Heart left ventricle (tissue), 16 donors: ENCODE results near the gene RPP14. TPM values are rescaled to one million over a fixed set of nuclear protein-coding genes. Genes with fewer than 3 reads are reported as not detected.

Experiments
- ATAC-seq, 4 donors: fragments of 200-7000 bp; cut with Tn5 transposase; one replicate each; pipeline ENCODE4 v1.9.1; 2020 to 2022; ENCODE audit warnings: moderate library complexity in 4 of 4, mild to moderate bottlenecking in 3 of 4, moderate number of reproducible peaks in 1 of 4
- DNase-seq, 5 donors: peaks; one replicate each; pipeline ENCODE4 v3.0.0-alpha.2; 2020
- H3K27ac ChIP-seq, 12 donors: fragments of 200-600 bp; sonication (generic) in 4 of 12; one replicate each; pipeline versions ENCODE4 v1.5.0 to v1.8.0; 2016 to 2022; ENCODE audit warnings: mild to moderate bottlenecking in 2 of 12
- H3K27me3 ChIP-seq, 9 donors: fragments of 200-600 bp; sonication (generic) in 2 of 9; one replicate each; pipeline versions ENCODE4 v1.5.1 to v1.8.0; 2016 to 2022; ENCODE audit warnings: mild to moderate bottlenecking in 3 of 9
- H3K36me3 ChIP-seq, 9 donors: fragments of 200-600 bp; sonication (generic) in 2 of 9; one replicate each; pipeline versions ENCODE4 v1.5.0 to v1.8.0; 2018 to 2022; ENCODE audit warnings: mild to moderate bottlenecking in 2 of 9
- H3K4me1 ChIP-seq, 12 donors: fragments of 200-600 bp; sonication (generic) in 4 of 12; one replicate each; pipeline versions ENCODE4 v1.5.0 to v1.8.0; 2016 to 2022; ENCODE audit warnings: mild to moderate bottlenecking in 3 of 12
- H3K4me3 ChIP-seq, 12 donors: fragments of 200-600 bp; sonication (generic) in 4 of 12; one replicate each; pipeline versions ENCODE4 v1.5.0 to v1.8.0; 2017 to 2022; ENCODE audit warnings: mild to moderate bottlenecking in 9 of 12, moderate library complexity in 4 of 12
- H3K9me3 ChIP-seq, 12 donors: fragments of 200-600 bp; sonication (generic) in 4 of 12; one replicate each; pipeline versions ENCODE4 v1.5.0 to v1.8.0; 2016 to 2022; ENCODE audit warnings: mild to moderate bottlenecking in 1 of 12
- CTCF ChIP-seq, 12 donors: fragments of 200-600 bp; sonication (generic) in 4 of 12; IDR thresholded peaks; one replicate each; pipeline versions ENCODE4 v1.5.0 to v1.8.0; 2018 to 2022; ENCODE audit warnings: antibody characterized with exemption in 12 of 12, mild to moderate bottlenecking in 5 of 12
- POLR2A ChIP-seq, 2 donors: fragments of 450-650 bp; IDR thresholded peaks; one replicate each; pipeline ENCODE4 v1.6.1; 2017; ENCODE audit warnings: antibody characterized with exemption in 2 of 2, mild to moderate bottlenecking in 2 of 2, moderate library complexity in 2 of 2
- WGBS, 4 donors: extraction: QIAGEN DNeasy Blood & Tissue Kit in 2 of 4; methylation state at CpG; one replicate each; pipeline versions ENCODE4 v1.1.5 to v1.1.7; 2013 to 2018; 5-methylcytosine and 5-hydroxymethylcytosine counted together
- intact Hi-C, 10 donors: fragments of 100-400 bp; cut with DNase I; formaldehyde crosslinking; loops; one replicate each; pipeline versions ENCODE4 v1.11.1 to v1.14.2; 2022
- polyA plus RNA-seq, 2 donors: library from polyadenylated mRNA; stranded (reverse); fragments of 200-250 nt; gene quantifications; one replicate each; pipeline ENCODE4 v1.2.3, GENCODE V29; 2013
- total RNA-seq, 9 donors: library from RNA; depleted of rRNA in 2 of 9; stranded (reverse); fragments of >200 nt in 2 of 9; fragmentation: NEBNext Ultra II Directional in 3 of 9; extraction: Animal tissue kit (Norgen Biotek cat#: 25700) in 3 of 9; gene quantifications; one replicate each; pipeline versions ENCODE4 v1.1.0 to v1.2.4, GENCODE V29; 2016 to 2023
- donor health status: ischemic (EF 13 %, LVEDD 7.1; RV severe dilation, severe dysfunction).
- donor health status: healthy with polysubstance abuse.
- donor health status: DM: no; HTN: yes; CAD: no.
- donor health status: DM: no; HTN: no; CAD: no.
- donor health status: ischemic (EF 25% LVEDD 6.9; RV normal size, moderate dysfunction).
- donor health status: ischemic (EF 25% LVEDD 5.7; RV mildly dilated, moderate dysfunction).
- donor health status: healthy.
- donor health status: DM: yes; HTN: yes; CAD: no.
- donor health status: ischemic (EF 35%, LVEDD 5.7; RV mildly dilated, moderate dysfunction).
- donor health status: nonischemic (EF 11% LVEDD 7.7; RV severe dilation, severe dysfunction).
- donor health status: DM: yes; HTN: yes; CAD: no.
- donor health status: PGD.
- donor health status: ischemic (EF 29% LVEDD 5.4; RV normal size, mild dysfunction).
- donor health status: nonischemic (EF 23%, LVEDD 6.1; RV moderate dilation, normal function).

RPP14 gene
- total and polyA plus RNA-seq, 11 donors = 9.6 to 32.4 (median 24.0) TPM

GRCh38 chr3:58351920-58352319 is 45.9 kb downstream of the RPP14 start:
- no peak overlapping the region for H3K4me3 ChIP-seq
- DNase-seq = no peak
- H3K36me3 ChIP-seq = peaks cover 0 to 6% (median 0%) of the 10 kb centered on the region in 9 donors
- intact Hi-C loops = no loop called here
- H3K4me1 ChIP-seq = peaks cover 0 to 70% (median 1%) of the 10 kb centered on the region in 12 donors
- TF ChIP-seq POLR2A (IDR thresholded peaks at IDR 0.05) (no peak), CTCF (IDR thresholded peaks at IDR 0.05) (no peak)
- no peak overlapping the region for H3K27ac ChIP-seq
- no peaks in the 10 kb centered on the region for H3K27me3 ChIP-seq
- 68 to 82% (median 79%) methylated on average over 3 of the region's 3 CpGs for WGBS, 4 donors
- no peaks in the 10 kb centered on the region for H3K9me3 ChIP-seq
- no peak for ATAC-seq

DNA sequence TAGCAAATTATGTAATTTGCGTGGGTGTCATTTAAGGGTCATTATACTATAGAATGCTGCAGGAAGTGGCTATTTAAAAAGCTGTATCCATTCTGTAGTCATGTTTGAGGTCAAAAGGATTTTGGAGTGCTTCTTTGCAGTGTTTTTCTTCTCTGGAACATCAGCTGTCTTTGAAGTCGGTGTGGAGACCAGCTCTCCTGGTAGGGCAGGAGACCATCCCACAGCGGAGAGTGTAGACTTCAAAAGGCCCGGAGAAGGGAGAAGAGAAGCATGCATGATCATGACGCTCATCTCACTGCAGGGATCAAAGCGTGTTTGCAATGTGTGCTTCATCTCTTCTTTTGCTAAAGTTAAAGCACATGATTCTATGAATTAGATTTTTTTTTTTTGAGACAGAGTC is 46.6 kb downstream of the RPP14 start:
- intact Hi-C loops = no loop called here
- Histone ChIP-seq H3K4me1 (peaks cover 0 to 70% (median 1%) of the 10 kb centered on the region in 12 donors), H3K36me3 (peaks cover 0 to 6% (median 0%) of the 10 kb centered on the region in 9 donors), H3K9me3 (no peaks in the 10 kb centered on the region), H3K27me3 (no peaks in the 10 kb centered on the region), H3K4me3 (no peak overlapping the region), H3K27ac (no peak overlapping the region)
- TF ChIP-seq CTCF (IDR thresholded peaks at IDR 0.05) (no peak), POLR2A (IDR thresholded peaks at IDR 0.05) (no peak)
- 83 to 87% (median 85%) methylated on average over 6 of the region's 6 CpGs for WGBS, 4 donors
- DNase-seq (no peak), ATAC-seq (no peak)

DNA sequence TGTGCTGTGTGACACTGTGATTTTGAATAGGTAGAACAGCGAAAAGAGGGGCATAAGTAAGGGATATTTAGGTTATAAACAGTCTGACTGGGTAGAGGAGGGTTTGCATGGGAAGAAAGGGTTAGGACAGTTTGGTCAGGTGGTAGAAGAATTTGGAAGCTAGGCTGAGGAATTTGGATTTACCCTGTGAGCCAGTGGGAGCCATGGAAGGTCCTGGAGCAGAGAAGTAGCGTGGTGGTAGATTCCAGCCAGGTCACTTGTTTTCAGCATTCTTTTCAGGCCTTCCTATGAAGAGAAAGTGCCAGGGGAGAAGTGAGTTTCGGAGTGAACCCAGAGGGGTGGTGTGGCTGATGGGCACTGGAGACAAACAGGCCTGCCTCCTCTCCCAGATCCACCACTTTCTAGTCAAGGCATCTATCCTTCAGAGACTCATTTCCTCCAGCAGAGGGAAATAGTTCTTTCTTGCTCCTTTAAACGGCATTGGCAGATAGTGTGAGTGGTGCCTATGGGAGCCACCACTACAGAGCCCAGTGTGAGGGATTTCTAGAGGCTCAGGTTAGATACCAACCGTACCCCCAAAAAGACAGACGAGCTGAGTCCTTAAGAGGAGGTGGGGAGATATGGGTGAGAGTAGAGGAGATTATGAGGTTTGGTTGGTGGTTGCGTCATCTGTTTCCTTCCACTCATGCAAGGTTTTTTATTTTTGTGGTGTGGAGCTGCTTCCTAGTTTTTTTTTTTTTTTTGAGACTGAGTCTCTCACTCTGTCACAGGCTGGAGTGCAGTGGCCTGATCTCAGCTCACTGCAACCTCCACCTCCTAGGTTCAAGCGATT is 47.9 kb downstream of the RPP14 start:
- TF ChIP-seq POLR2A (IDR thresholded peaks at IDR 0.05) (no peak), CTCF (IDR thresholded peaks at IDR 0.05) (no peak)
- Histone ChIP-seq H3K9me3 (no peaks in the 10 kb centered on the region), H3K27ac (peak overlapping the region in 1 of 12 donors; percentile 57), H3K4me3 (no peak overlapping the region), H3K4me1 (peaks cover 0 to 64% (median 5%) of the 10 kb centered on the region in 12 donors), H3K27me3 (no peaks in the 10 kb centered on the region), H3K36me3 (no peaks in the 10 kb centered on the region)
- WGBS, 4 donors = 83 to 92% (median 91%) methylated on average over 8 of the region's 8 CpGs
- intact Hi-C loops = no loop called here
- peak in 3 of 4 donors; percentile 20 to 56 (median 22) for ATAC-seq
- no peak for DNase-seq

DNA sequence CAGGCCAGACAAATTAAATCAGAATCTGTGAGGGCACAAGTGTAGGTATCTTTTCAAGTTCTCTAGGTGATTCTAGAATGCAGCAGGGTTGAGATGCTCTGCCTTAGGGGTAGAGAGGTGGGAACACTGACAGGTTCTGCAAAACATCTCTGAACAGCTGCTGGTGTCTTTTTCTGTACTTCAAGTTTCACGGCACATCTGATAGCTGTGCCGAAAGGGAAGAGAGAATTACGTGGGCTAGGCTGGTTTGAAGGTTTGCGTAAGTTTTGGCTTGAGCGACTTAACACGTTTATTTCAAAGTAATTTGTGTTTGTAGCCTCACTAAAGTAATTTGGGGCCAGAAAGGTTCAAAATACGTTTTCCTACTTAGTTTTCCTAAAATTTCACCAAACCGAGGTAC is 49.1 kb downstream of the RPP14 start:
- Histone ChIP-seq H3K9me3 (no peaks in the 10 kb centered on the region), H3K36me3 (no peaks in the 10 kb centered on the region), H3K27me3 (no peaks in the 10 kb centered on the region), H3K4me1 (peaks cover 0 to 51% (median 5%) of the 10 kb centered on the region in 12 donors), H3K27ac (no peak overlapping the region), H3K4me3 (no peak overlapping the region)
- TF ChIP-seq POLR2A (IDR thresholded peaks at IDR 0.05) (no peak), CTCF (IDR thresholded peaks at IDR 0.05) (no peak)
- DNase-seq (no peak), ATAC-seq (no peak)
- WGBS, 4 donors = 77 to 88% (median 84%) methylated on average over 8 of the region's 8 CpGs
- intact Hi-C loops = no loop called here
